Esophagus (tissue), 2 donors: ENCODE data around the gene PPM1M. TPM values are rescaled to one million over a fixed set of nuclear protein-coding genes. Genes with fewer than 3 reads are reported as not detected.

Experiments
- H3K27ac ChIP-seq, 2 donors: one replicate each; pipeline ENCODE4 v1.5.1; 2013; ENCODE audit warnings: low read depth in 2 of 2, mild to moderate bottlenecking in 2 of 2, inconsistent platforms in 1 of 2, low read length in 1 of 2, moderate library complexity in 1 of 2
- H3K27me3 ChIP-seq, 2 donors: one replicate each; pipeline ENCODE4 v1.6.1; 2013; ENCODE audit warnings: low read length in 2 of 2, control low read depth in 1 of 2, mild to moderate bottlenecking in 1 of 2; ENCODE audit not compliant: insufficient read depth in 2 of 2, control insufficient read depth in 1 of 2
- H3K36me3 ChIP-seq, 2 donors: one replicate each; pipeline ENCODE4 v1.6.1; 2013; ENCODE audit warnings: low read length in 1 of 2; ENCODE audit not compliant: control insufficient read depth in 2 of 2, insufficient read depth in 2 of 2
- H3K4me1 ChIP-seq, 2 donors: one replicate each; pipeline ENCODE4 v1.6.1; 2013; ENCODE audit warnings: low read length in 1 of 2; ENCODE audit not compliant: control insufficient read depth in 2 of 2, insufficient read depth in 2 of 2
- H3K4me3 ChIP-seq, 2 donors: one replicate each; pipeline ENCODE4 v1.5.1; 2013; ENCODE audit warnings: low read length in 2 of 2, mild to moderate bottlenecking in 2 of 2, low read depth in 1 of 2, moderate library complexity in 1 of 2
- H3K9me3 ChIP-seq, 2 donors: one replicate each; pipeline ENCODE4 v1.6.1; 2013; ENCODE audit warnings: mild to moderate bottlenecking in 2 of 2, low read depth in 1 of 2, low read length in 1 of 2, moderate library complexity in 1 of 2; ENCODE audit not compliant: control insufficient read depth in 2 of 2, insufficient read depth in 1 of 2
- WGBS, 2 donors: extraction: QIAGEN DNeasy Blood & Tissue Kit; methylation state at CpG; one replicate each; pipeline ENCODE4 v1.1.7; 2013; 5-methylcytosine and 5-hydroxymethylcytosine counted together
- polyA plus RNA-seq, 2 donors: library from polyadenylated mRNA; stranded (reverse); fragments of 200-250 nt; gene quantifications; one replicate each; pipeline ENCODE4 v1.2.3, GENCODE V29; 2013
- donor health status: healthy with polysubstance abuse.
- donor health status: Bipolar disorder and iron deficiency.

PPM1M gene
- polyA plus RNA-seq, 2 donors = 10.1 to 15.6 TPM

GRCh38 chr3:52253314-52254304 lies 8.1 kb downstream of the PPM1M start:
- H3K27me3 ChIP-seq = no peaks in the 10 kb centered on the region
- WGBS, 2 donors = 35 to 57% methylated on average over 12 of the region's 12 CpGs
- peak overlapping the region; percentile 89 to 92 for H3K27ac ChIP-seq
- no peak overlapping the region for H3K4me3 ChIP-seq
- H3K9me3 ChIP-seq = no peaks in the 10 kb centered on the region
- H3K36me3 ChIP-seq = peaks cover 19 to 43% of the 10 kb centered on the region in 2 donors
- H3K4me1 ChIP-seq = peaks cover 5 to 36% of the 10 kb centered on the region in 2 donors

DNA sequence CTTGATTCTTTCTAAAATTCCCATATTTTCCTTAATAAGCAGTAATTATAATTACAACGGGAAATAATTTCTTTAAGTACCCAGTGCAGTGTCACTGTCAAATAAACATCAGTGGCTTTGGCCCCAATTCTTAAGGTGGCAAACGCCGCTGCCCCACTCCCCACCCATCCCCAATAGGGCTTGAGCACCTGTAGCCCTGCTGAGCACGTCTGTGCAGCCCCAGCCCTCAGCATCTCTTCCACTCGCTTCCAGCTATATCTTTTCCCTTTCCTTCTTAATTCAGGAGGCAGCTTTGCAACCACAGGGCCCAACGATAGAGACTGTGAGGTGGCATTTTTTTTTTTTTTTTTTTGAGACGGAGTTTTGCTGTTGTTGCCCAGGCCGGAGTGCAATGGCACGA lies 9.0 kb downstream of the PPM1M start:
- peaks cover 14 to 39% of the 10 kb centered on the region in 2 donors for H3K36me3 ChIP-seq
- H3K9me3 ChIP-seq = no peaks in the 10 kb centered on the region
- H3K27me3 ChIP-seq = no peaks in the 10 kb centered on the region
- 76 to 79% methylated on average over 8 to 9 of the region's 9 CpGs for WGBS, 2 donors
- no peak overlapping the region for H3K4me3 ChIP-seq
- H3K27ac ChIP-seq = peak overlapping the region in 1 of 2 donors; percentile 15
- peaks cover 5 to 28% of the 10 kb centered on the region in 2 donors for H3K4me1 ChIP-seq

GRCh38 chr3:52256159-52256558 lies 10.6 kb downstream of the PPM1M start:
- no peaks in the 10 kb centered on the region for H3K27me3 ChIP-seq
- peaks cover 14 to 34% of the 10 kb centered on the region in 2 donors for H3K36me3 ChIP-seq
- H3K27ac ChIP-seq = no peak overlapping the region
- H3K9me3 ChIP-seq = no peaks in the 10 kb centered on the region
- 84 to 86% methylated on average over 3 of the region's 3 CpGs for WGBS, 2 donors
- no peak overlapping the region for H3K4me3 ChIP-seq
- peaks cover 2 to 17% of the 10 kb centered on the region in 2 donors for H3K4me1 ChIP-seq

GRCh38 chr3:52256622-52257021 lies 11.1 kb downstream of the PPM1M start:
- no peak overlapping the region for H3K27ac ChIP-seq
- H3K27me3 ChIP-seq = no peaks in the 10 kb centered on the region
- no peaks in the 10 kb centered on the region for H3K9me3 ChIP-seq
- no peak overlapping the region for H3K4me3 ChIP-seq
- H3K36me3 ChIP-seq = peaks cover 14 to 34% of the 10 kb centered on the region in 2 donors
- peaks cover 2 to 17% of the 10 kb centered on the region in 2 donors for H3K4me1 ChIP-seq
- 83% methylated on average over 4 of the region's 4 CpGs for WGBS, 2 donors

- Histone ChIP-seq H3K27ac (no peak overlapping the region), H3K27me3 (no peaks in the 10 kb centered on the region), H3K36me3 (peaks cover 14 to 34% of the 10 kb centered on the region in 2 donors), H3K9me3 (no peaks in the 10 kb centered on the region), H3K4me3 (no peak overlapping the region), H3K4me1 (peaks cover 2 to 15% of the 10 kb centered on the region in 2 donors)
- WGBS, 2 donors = 84 to 88% methylated on average over 4 of the region's 4 CpGs
These were observed 12.4 kb downstream of the PPM1M start for GRCh38 chr3:52257911-52258310.

DNA sequence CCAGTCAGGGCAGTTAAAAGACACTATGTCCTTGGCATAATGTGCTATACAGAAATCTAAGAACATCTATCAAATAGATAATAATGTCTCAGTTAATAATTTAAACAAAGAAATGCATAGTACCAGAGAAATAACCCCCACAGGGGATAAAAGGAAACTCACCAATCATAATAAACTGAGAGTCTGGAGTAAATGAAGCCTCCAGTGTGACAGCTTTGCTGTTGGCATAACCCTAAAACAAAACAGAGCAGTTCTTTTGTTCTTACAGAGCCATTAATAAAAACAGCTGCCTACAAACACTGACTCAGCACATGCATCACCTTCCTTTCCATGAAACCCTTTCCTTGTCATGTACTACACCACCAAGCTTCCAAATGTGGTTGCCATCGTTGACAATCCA lies 13.5 kb downstream of the PPM1M start:
- Histone ChIP-seq H3K4me3 (no peak overlapping the region), H3K36me3 (peaks cover 20 to 25% of the 10 kb centered on the region in 2 donors), H3K27me3 (no peaks in the 10 kb centered on the region), H3K4me1 (peaks cover 2 to 4% of the 10 kb centered on the region in 2 donors), H3K9me3 (no peaks in the 10 kb centered on the region), H3K27ac (no peak overlapping the region)
- 52 to 68% methylated on average over 1 of the region's 1 CpG for WGBS, 2 donors

- H3K27ac ChIP-seq = peak overlapping the region in 1 of 2 donors; percentile 10
- no peaks in the 10 kb centered on the region for H3K27me3 ChIP-seq
- 88 to 89% methylated on average over 4 of the region's 4 CpGs for WGBS, 2 donors
- no peaks in the 10 kb centered on the region for H3K9me3 ChIP-seq
- H3K4me1 ChIP-seq = peaks cover 0 to 3% of the 10 kb centered on the region in 2 donors
- H3K4me3 ChIP-seq = no peak overlapping the region
- H3K36me3 ChIP-seq = peaks cover 20 to 24% of the 10 kb centered on the region in 2 donors
These were observed 13.9 kb downstream of the PPM1M start for GRCh38 chr3:52259448-52259847.

GRCh38 chr3:52262447-52262846 lies 16.9 kb downstream of the PPM1M start:
- no peak overlapping the region for H3K27ac ChIP-seq
- H3K4me1 ChIP-seq = no peaks in the 10 kb centered on the region
- H3K9me3 ChIP-seq = no peaks in the 10 kb centered on the region
- H3K36me3 ChIP-seq = peaks cover 7 to 10% of the 10 kb centered on the region in 2 donors
- H3K4me3 ChIP-seq = no peak overlapping the region
- H3K27me3 ChIP-seq = no peaks in the 10 kb centered on the region

GRCh38 chr3:52265387-52265786 lies 19.8 kb downstream of the PPM1M start:
- Histone ChIP-seq H3K36me3 (peaks cover 4 to 6% of the 10 kb centered on the region in 2 donors), H3K4me1 (peaks cover 0 to 2% of the 10 kb centered on the region in 2 donors), H3K27ac (peak overlapping the region in 1 of 2 donors; percentile 64), H3K27me3 (no peaks in the 10 kb centered on the region), H3K9me3 (no peaks in the 10 kb centered on the region), H3K4me3 (no peak overlapping the region)
- 89 to 91% methylated on average over 6 of the region's 6 CpGs for WGBS, 2 donors
